Activated CD4-positive, alpha-beta T cell treated with anti-CD3 and anti-CD28 coated beads for 48 hours (primary cell): ENCODE measurements around the gene GNAQ.

Experiments used
- DNase-seq: peaks from one replicate; pipeline ENCODE4 v3.0.0-alpha.2; 2020

GNAQ gene

GRCh38 chr9:78001946-78002731, 29.5 kb downstream of the GNAQ start:
- no peak for DNase-seq

GRCh38 chr9:78000221-78000620, 31.4 kb downstream of the GNAQ start:
- no peak for DNase-seq

DNA sequence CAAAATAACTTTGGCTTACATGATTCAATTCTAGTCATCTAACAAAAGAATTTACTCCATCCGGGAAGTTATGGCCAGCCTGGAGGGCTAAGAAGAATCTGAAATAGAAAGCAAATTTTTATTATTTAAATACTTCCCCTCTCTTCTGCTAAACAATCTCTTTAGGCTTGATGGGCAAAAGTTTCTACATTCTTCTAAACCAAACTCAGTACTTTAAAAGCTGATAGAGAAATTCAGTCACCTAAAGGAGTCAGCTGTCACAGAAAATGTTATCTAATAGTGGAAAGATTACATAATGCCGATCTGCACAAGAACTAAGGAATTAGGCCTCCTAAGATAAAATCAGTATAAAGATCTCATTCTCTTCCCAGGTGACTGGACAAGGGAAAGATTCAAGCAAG, 32.4 kb downstream of the GNAQ start:
- no peak for DNase-seq

DNA sequence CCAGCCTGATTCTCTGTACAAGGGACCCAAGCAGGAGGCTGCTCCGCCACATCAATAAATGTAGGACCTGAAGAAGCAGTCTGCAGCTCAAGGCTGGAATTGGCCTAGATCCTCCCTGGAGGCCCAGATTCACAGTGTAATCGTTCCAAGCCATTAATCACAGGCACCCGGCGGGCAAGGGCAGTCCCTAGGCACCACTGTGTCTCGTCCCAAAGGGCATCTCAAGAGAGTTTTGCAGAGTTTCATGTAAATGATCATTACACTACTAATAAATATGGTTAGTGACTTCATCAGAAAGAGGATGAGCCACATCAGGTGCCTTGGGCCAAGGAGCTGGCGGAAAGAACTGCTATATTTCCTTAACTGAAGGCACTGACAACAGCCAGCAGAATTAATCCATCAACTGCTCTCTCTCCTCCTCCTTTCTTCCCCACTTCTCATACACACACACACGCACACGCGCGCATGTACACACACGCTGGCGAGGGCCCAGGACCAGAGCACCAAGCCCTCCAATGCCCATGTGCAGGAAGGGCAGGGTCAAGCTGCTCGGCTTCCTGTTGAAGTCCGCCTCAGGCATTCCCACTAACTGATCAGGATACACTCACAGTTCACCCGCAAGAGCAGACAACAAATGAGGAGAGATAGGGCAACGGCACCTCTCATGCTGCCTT, 33.9 kb downstream of the GNAQ start:
- no peak for DNase-seq

DNA sequence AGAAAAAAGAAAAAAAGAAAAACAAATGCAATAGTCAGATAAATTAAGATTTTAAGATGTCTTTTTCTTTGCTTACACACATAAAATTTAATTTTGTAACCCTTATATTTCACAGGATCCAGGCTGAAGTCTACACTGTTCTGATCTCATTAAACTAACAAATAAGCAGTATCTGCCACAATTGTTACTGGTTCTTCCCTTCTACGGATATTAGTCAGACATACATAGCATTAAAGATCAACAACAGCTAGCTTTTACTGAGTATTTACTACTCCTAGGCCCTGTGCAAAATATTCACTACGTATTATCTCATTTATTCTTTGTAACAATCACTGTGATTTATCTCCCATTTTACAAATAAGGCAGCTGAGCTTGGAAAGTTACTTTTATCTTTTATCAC, 34.9 kb downstream of the GNAQ start:
- no peak for DNase-seq

- no peak for DNase-seq
Measured at GRCh38 chr9:77991191-77991590, 40.4 kb downstream of the GNAQ start.

DNA sequence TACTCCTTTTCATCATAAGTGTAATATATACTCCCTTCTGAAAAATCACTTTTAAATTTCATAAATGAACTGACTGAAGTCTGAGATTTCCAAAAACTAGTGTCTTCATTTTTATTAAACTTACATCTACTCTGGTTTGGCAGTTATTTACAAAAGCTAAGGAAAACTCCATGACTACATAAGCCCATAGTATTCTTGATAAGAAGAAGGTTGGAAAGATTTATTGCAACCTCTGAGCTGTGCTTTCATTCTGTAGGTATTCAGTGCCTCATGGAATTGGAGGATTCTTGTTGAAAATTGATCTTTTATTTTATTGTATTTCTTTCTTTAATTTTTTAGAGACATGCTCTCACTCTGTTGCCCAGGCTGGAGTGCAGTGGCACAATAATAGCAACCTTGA, 41.7 kb downstream of the GNAQ start:
- no peak for DNase-seq

DNA sequence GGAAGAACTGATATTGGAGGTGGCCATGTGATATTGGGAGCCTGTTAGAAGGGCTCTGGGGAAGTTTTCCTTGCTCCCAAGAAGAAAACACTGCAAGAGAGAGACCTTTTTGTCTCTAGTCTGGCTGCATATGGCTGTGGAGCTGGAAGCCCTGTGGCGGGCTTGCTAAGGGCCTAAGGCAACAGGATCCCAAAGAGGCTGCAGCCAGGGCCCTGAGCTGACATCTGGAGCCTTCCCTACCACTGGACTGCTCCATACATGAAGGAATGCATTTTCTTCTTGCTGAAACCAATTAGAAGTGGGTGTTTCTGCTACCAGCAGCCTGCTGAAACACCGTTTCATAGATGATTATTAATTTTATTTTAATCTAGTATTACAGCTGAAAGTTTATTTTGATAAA, 42.2 kb downstream of the GNAQ start:
- no peak for DNase-seq

GRCh38 chr9:77988630-77989029, 43.0 kb downstream of the GNAQ start:
- DNase-seq: no peak

- no peak for DNase-seq
Measured at GRCh38 chr9:77987880-77988525, 43.6 kb downstream of the GNAQ start.

DNA sequence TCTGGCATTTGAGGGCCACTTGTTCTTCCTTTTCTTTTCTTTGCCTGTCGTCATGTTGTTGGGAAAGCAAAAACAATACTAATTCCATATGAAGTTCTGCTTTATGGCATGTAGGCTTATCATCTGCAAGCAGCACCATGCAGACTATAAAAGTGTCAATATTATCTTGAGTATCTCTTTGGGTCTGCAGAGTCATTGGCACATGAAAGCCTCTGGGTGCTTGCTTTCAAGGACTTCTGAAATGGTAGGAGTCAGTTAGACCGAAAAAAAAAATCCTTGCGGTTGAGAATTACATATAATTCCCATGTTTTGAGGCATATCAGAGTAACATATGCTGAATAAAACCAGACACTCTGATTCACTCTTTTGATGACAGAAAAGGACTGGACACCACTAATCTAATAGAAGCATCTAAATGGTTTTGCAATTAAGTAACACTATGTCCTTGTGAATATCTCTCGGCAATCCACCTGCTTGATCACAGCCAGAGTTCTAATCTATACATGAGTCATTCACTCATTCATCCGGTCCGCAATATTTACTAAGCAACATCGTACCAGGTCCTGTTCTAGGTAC, 44.4 kb downstream of the GNAQ start:
- no peak for DNase-seq

GRCh38 chr9:77985996-77986395, 45.6 kb downstream of the GNAQ start:
- no peak for DNase-seq

- peak; percentile 9 for DNase-seq
Measured at GRCh38 chr9:77983320-77983662, 48.3 kb downstream of the GNAQ start.

DNA sequence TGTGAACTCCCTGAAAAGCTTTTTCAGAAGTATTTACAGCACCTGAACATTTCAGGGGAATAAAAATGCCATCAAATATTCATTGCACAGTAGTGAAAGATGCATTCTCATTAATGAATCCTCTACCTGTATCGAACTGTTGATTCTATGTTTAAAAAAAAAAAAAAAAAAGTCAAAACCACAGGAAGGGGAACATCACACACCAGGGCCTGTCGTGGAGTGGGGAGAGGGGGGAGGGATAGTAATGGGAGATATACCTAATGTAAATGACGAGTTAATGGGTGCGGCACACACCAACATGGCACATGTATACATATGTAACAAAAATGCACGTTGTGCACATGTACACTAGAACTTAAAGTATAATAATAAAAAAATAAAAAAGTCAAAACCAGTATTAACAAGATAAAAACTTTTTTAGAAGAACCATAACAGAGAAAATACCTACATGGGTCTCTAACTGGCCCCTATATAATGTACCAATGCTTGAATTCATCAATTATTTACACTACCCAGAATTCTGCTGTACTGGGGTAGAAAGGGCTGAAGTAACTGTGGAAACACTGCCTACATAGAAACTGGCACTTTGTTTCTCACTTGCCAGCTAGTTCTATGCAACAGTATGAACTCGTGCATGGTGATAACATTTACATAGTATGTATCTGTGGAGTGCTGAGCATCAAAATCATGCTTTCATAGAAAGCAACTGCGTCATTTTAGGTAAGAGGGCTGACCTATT, 48.9 kb downstream of the GNAQ start:
- no peak for DNase-seq

- no peak for DNase-seq
Measured at GRCh38 chr9:77981907-77982306, 49.7 kb downstream of the GNAQ start.

DNA sequence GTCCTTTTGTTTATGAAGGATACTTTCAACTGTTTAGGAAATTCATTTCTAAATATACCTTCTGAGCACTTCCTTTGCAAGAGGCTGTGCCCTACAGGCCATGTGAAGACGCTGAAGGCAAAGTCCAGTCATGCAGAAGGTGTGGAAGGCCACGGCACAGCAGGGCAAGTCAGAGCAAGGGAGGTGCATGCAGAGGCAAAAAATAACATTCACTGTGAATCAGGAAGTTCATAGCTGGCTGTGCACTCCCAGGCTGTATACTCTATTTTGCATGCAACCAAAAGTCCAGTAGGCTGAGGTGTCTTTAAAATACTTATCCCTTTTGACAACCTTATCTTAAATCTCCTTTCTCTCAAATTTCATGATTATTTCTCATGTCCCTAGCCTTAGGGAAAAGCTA, 50.3 kb downstream of the GNAQ start:
- DNase-seq: peak; percentile 19

DNA sequence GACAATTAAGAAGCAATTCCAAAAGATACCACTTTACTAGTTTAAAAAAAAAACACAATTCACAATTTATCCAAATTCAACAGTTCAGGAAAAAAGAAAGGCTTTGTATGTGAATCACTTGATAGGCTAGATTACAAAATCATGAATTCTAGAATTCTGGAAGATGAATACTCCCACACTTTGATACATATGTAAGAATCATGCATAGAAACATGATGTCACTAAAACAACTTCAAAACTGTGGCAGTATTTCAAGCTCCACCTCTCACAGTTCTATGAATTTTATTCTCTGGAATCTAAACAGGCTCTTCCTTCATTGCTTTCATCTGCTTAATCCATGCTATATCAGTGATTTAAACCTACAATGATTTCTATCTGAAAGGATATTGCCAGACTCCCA, 51.0 kb downstream of the GNAQ start:
- DNase-seq: no peak

- no peak for DNase-seq
Measured at GRCh38 chr9:77978086-77978781, 53.4 kb downstream of the GNAQ start.

DNA sequence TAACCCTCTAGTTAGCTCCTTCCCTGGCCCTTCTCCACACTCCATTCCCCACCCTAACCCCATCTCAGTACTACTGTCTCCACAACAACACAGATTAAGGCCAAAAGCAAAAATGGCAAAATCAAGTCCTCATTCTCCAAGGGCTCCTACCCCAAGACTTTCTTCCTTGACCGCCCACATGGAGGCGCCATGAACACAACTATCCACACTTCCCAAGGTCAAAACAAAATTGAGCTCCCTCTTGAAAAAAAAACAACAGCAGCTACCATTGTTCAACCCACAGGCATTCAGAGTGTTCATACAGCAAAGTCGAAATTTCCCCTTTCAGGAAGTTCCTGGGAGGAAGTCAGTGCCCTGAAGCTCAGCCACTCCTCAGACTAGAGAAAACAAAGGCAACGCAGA, 54.4 kb downstream of the GNAQ start:
- DNase-seq: peak; percentile 63

DNA sequence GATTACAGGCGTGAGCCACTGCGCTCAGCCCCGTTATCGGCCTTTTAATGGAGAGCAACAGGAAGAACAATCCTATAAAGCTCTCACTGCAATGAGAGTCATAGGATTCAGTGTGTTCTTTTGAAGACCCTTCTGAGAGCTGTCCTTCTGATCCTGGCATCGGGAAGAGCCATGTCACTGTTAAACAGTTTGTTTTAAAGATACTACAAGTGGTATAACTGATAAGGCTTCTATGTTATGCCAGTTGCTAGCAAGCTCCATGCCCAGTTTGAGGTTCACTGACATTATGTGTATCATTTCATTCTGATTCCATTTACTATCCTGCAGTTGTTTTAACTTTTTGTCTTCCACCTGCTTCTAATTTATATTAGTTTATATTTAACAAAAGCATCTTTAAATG, 55.8 kb downstream of the GNAQ start:
- no peak for DNase-seq

- DNase-seq: no peak
Measured at GRCh38 chr9:77975036-77975435, 56.6 kb downstream of the GNAQ start.

GRCh38 chr9:77974434-77974833, 57.2 kb downstream of the GNAQ start:
- DNase-seq: no peak

- no peak for DNase-seq
Measured at GRCh38 chr9:77969083-77969482, 62.5 kb downstream of the GNAQ start.
